ENCODE measurements around the gene CALCA.
"Not testable (repeated sequence)": the region's sequence is repeated elsewhere in the genome, so short reads cannot be mapped to it uniquely, and the experiment has no call there.

Gene CALCA

GRCh38 chr11:14971865-14972580, at the start of gene CALCA:
TSS of gene CALCA (minus strand) at chr11:14972351. CDS start at chr11:14971192, 1,159 bp downstream.
- H3K4me3 ChIP-seq (ENCODE audit: low read depth, low read length), result no peak within 1 kb of the TSS
- DNase-seq (ENCODE audit: low read depth), result no peak

GRCh38 chr11:15016200-15016599, 44.0 kb upstream of the CALCA start:
- DNase-seq (ENCODE audit: low read depth), result no peak
- no peak overlapping the region for H3K4me3 ChIP-seq (ENCODE audit: low read depth, low read length)

- no peak overlapping the region for H3K4me3 ChIP-seq (ENCODE audit: low read depth, low read length)
- DNase-seq (ENCODE audit: low read depth), result no peak
These were observed 39.7 kb upstream of the CALCA start for GRCh38 chr11:15011776-15012345.

GRCh38 chr11:15010865-15011264, 38.7 kb upstream of the CALCA start:
- DNase-seq (ENCODE audit: low read depth), result no peak
- no peak overlapping the region for H3K4me3 ChIP-seq (ENCODE audit: low read depth, low read length)

GRCh38 chr11:15006139-15006759, 34.1 kb upstream of the CALCA start:
- no peak overlapping the region for H3K4me3 ChIP-seq (ENCODE audit: low read depth, low read length)
- peak; percentile 1 for DNase-seq (ENCODE audit: low read depth)

- DNase-seq (ENCODE audit: low read depth); H3K4me3 ChIP-seq (ENCODE audit: low read depth, low read length): not testable (repeated sequence)
These were observed 16.0 kb upstream of the CALCA start for GRCh38 chr11:14988133-14988532.

GRCh38 chr11:14981507-14981906, 9.4 kb upstream of the CALCA start:
- DNase-seq (ENCODE audit: low read depth), result no peak
- no peak overlapping the region for H3K4me3 ChIP-seq (ENCODE audit: low read depth, low read length)

GRCh38 chr11:14980854-14981253, 8.7 kb upstream of the CALCA start:
- no peak overlapping the region for H3K4me3 ChIP-seq (ENCODE audit: low read depth, low read length)
- DNase-seq (ENCODE audit: low read depth), result peak; percentile 47

- DNase-seq (ENCODE audit: low read depth), result no peak
- no peak overlapping the region for H3K4me3 ChIP-seq (ENCODE audit: low read depth, low read length)
These were observed 5.1 kb upstream of the CALCA start for GRCh38 chr11:14977101-14977880.

- no peak for DNase-seq (ENCODE audit: low read depth)
- H3K4me3 ChIP-seq (ENCODE audit: low read depth, low read length), result peak overlapping the region; percentile 2
These were observed 3.1 kb upstream of the CALCA start for GRCh38 chr11:14975252-14975587.

- H3K4me3 ChIP-seq (ENCODE audit: low read depth, low read length), result peak overlapping the region; percentile 23
- DNase-seq (ENCODE audit: low read depth), result no peak
These were observed 2.5 kb upstream of the CALCA start for GRCh38 chr11:14974515-14975251.

GRCh38 chr11:14973621-14974514, 1.7 kb upstream of the CALCA start:
- DNase-seq (ENCODE audit: low read depth), result no peak
- H3K4me3 ChIP-seq (ENCODE audit: low read depth, low read length), result peak overlapping the region; percentile 23

- H3K4me3 ChIP-seq (ENCODE audit: low read depth, low read length), result no peak overlapping the region
- no peak for DNase-seq (ENCODE audit: low read depth)
These were observed 687 bp upstream of the CALCA start for GRCh38 chr11:14972581-14973495.

- DNase-seq (ENCODE audit: low read depth), result no peak
These were observed 2.2 kb downstream of the CALCA start for GRCh38 chr11:14969901-14970323.

GRCh38 chr11:14967581-14968243, 4.4 kb downstream of the CALCA start:
- no peak overlapping the region for H3K4me3 ChIP-seq (ENCODE audit: low read depth, low read length)
- no peak for DNase-seq (ENCODE audit: low read depth)

More at GRCh38 chr11:14969901-14970323, 2.2 kb downstream of the CALCA start:
- H3K4me3 ChIP-seq (ENCODE audit: low read depth, low read length), result no peak overlapping the region

- no peak for DNase-seq (ENCODE audit: low read depth)
- no peak overlapping the region for H3K4me3 ChIP-seq (ENCODE audit: low read depth, low read length)
These were observed 16.0 kb downstream of the CALCA start for GRCh38 chr11:14956111-14956510.

GRCh38 chr11:14954581-14954980, 17.6 kb downstream of the CALCA start:
- no peak overlapping the region for H3K4me3 ChIP-seq (ENCODE audit: low read depth, low read length)
- DNase-seq (ENCODE audit: low read depth), result no peak
